H1 (cell line): ENCODE measurements around the gene RYK. TPM values are rescaled to one million over a fixed set of nuclear protein-coding genes. Genes with fewer than 3 reads are reported as not detected.

Experiments used
- CTCF ChIA-PET: fragments of 300-600 bp; sonication (Branson Sonifier 250); formaldehyde crosslinking; loops from one replicate; lab custom pipeline; 2021; ENCODE audit not compliant: partially characterized antibody; lab: Charles Lee
- POLR2A ChIA-PET: fragments of 300-600 bp; sonication (Branson Sonifier 250); formaldehyde crosslinking; loops from one replicate; lab custom pipeline; 2021; ENCODE audit warnings: inconsistent platforms; ENCODE audit not compliant: partially characterized antibody; lab: Charles Lee
- DNase-seq, 2 experiments: peaks; one replicate each; pipeline versions ENCODE4 v3.0.0 to v3.0.0-alpha.2; 2010 to 2022; ENCODE audit warnings: low spot score in 2 of 2, low read depth in 1 of 2, mixed read lengths in 1 of 2
- FAIRE-seq: peaks from 2 replicates; lab custom pipeline; 2011; peaks lifted over from hg19 to GRCh38; lab: Jason Lieb, UNC
- H2AFZ ChIP-seq: 2 replicates; pipeline ENCODE4 v1.8.1; 2012; ENCODE audit warnings: low read length, inconsistent platforms
- H2AK5ac ChIP-seq: 2 replicates; pipeline ENCODE4 v1.6.1; 2013; ENCODE audit warnings: low read depth, low read length
- H2BK120ac ChIP-seq: replicated peaks from 2 replicates; pipeline ENCODE3; 2013; ENCODE audit warnings: low read depth, low read length, inconsistent platforms
- H2BK12ac ChIP-seq: 2 replicates; pipeline ENCODE4 v1.6.1; 2013; ENCODE audit warnings: low read depth, low read length
- H2BK15ac ChIP-seq: 2 replicates; pipeline ENCODE4 v1.6.1; 2013; ENCODE audit warnings: low read length
- H2BK20ac ChIP-seq: 2 replicates; pipeline ENCODE4 v1.6.1; 2013; ENCODE audit warnings: low read length
- H2BK5ac ChIP-seq: 2 replicates; pipeline ENCODE4 v1.6.1; 2013; ENCODE audit warnings: low read depth, low read length
- H3K14ac ChIP-seq: 2 replicates; pipeline ENCODE4 v1.6.1; 2013; ENCODE audit warnings: inconsistent platforms; ENCODE audit not compliant: insufficient read length
- H3K18ac ChIP-seq: 2 replicates; pipeline ENCODE4 v1.6.1; 2013; ENCODE audit warnings: low read length; ENCODE audit errors: extremely low read depth
- H3K23ac ChIP-seq: 2 replicates; pipeline ENCODE4 v1.6.1; 2013; ENCODE audit warnings: inconsistent platforms; ENCODE audit not compliant: insufficient read length
- H3K23me2 ChIP-seq: 2 replicates; pipeline ENCODE4 v1.6.1; 2013; ENCODE audit warnings: low read depth, low read length
- H3K27ac ChIP-seq: 2 replicates; pipeline ENCODE4 v1.6.1; 2011; ENCODE audit warnings: low read depth, low read length, inconsistent platforms
- H3K27me3 ChIP-seq, 4 experiments: replicated peaks in 1 of 4; 1 replicate in 1 of 4; 2 replicates in 3 of 4; pipeline versions ENCODE4 v1.6.1 to v1.8.1; 2011 to 2013; ENCODE audit warnings: low read length in 3 of 4, mild to moderate bottlenecking in 3 of 4, inconsistent platforms in 2 of 4, mixed read lengths in 2 of 4, moderate library complexity in 1 of 4; ENCODE audit not compliant: control insufficient read depth in 3 of 4, insufficient read depth in 3 of 4; ENCODE audit errors: extremely low read depth in 1 of 4
- H3K36me3 ChIP-seq, 4 experiments: 2 replicates each; pipeline versions ENCODE4 v1.6.1 to v1.8.1; 2011 to 2013; ENCODE audit warnings: mild to moderate bottlenecking in 4 of 4, low read length in 3 of 4, moderate library complexity in 2 of 4, control low read depth in 1 of 4, inconsistent platforms in 1 of 4; ENCODE audit not compliant: insufficient read depth in 4 of 4, control insufficient read depth in 2 of 4
- H3K4ac ChIP-seq: replicated peaks from 2 replicates; pipeline ENCODE3; 2013; ENCODE audit warnings: low read length, low read depth, mixed read lengths, inconsistent platforms; ENCODE audit not compliant: insufficient read length
- H3K4me1 ChIP-seq, 4 experiments: replicated peaks in 1 of 4; 1 replicate in 1 of 4; 2 replicates in 3 of 4; pipeline versions ENCODE4 v1.6.1 to v1.8.1; 2011 to 2013; ENCODE audit warnings: low read length in 3 of 4, inconsistent platforms in 2 of 4, mixed read lengths in 1 of 4; ENCODE audit not compliant: insufficient read depth in 4 of 4, control insufficient read depth in 3 of 4
- H3K4me2 ChIP-seq, 2 experiments: 2 replicates each; pipeline versions ENCODE4 v1.6.1 to v1.8.1; 2011 to 2013; ENCODE audit warnings: low read depth in 2 of 2, low read length in 2 of 2, control low read depth in 1 of 2, inconsistent platforms in 1 of 2, mild to moderate bottlenecking in 1 of 2; ENCODE audit not compliant: insufficient read depth in 1 of 2
- H3K4me3 ChIP-seq, 4 experiments: fragments of 200-600, 300-600 bp in 1 of 4; sonication (generic), shearing (Covaris generic), sonication (Bioruptor Twin) in 1 of 4; 2 replicates each; pipeline versions ENCODE4 v1.5.1 to v1.8.1; 2011 to 2016; ENCODE audit warnings: low read length in 4 of 4, low read depth in 3 of 4, control low read depth in 2 of 4, inconsistent platforms in 2 of 4, mild to moderate bottlenecking in 2 of 4, mixed read lengths in 1 of 4, moderate library complexity in 1 of 4; ENCODE audit not compliant: insufficient read depth in 2 of 4; ENCODE audit errors: extremely low read depth in 1 of 4
- H3K56ac ChIP-seq: replicated peaks from 2 replicates; pipeline ENCODE3; 2013; ENCODE audit warnings: low read depth, mild to moderate bottlenecking, mixed read lengths, low read length, inconsistent platforms; ENCODE audit not compliant: insufficient read length
- H3K79me1 ChIP-seq: 2 replicates; pipeline ENCODE4 v1.6.1; 2013; ENCODE audit warnings: low read depth, low read length, control low read depth
- H3K79me2 ChIP-seq, 2 experiments: 2 replicates each; pipeline versions ENCODE4 v1.6.1 to v1.8.1; 2012 to 2013; ENCODE audit warnings: low read length in 2 of 2, mild to moderate bottlenecking in 2 of 2, inconsistent platforms in 1 of 2; ENCODE audit not compliant: insufficient read depth in 2 of 2, control insufficient read depth in 1 of 2
- H3K9ac ChIP-seq, 4 experiments: replicated peaks in 1 of 4; 1 replicate in 1 of 4; 2 replicates in 3 of 4; pipeline versions ENCODE4 v1.6.1 to v1.8.1; 2011 to 2013; ENCODE audit warnings: low read depth in 3 of 4, low read length in 3 of 4, control low read depth in 2 of 4, mild to moderate bottlenecking in 2 of 4, moderate library complexity in 2 of 4, inconsistent platforms in 1 of 4; ENCODE audit errors: extremely low read depth in 1 of 4
- H3K9me3 ChIP-seq, 2 experiments: 2 replicates each; pipeline versions ENCODE4 v1.6.1 to v1.8.1; 2012 to 2013; ENCODE audit warnings: mild to moderate bottlenecking in 2 of 2, moderate library complexity in 2 of 2, control low read depth in 1 of 2, inconsistent platforms in 1 of 2, low read depth in 1 of 2, low read length in 1 of 2, mixed read lengths in 1 of 2; ENCODE audit not compliant: insufficient read depth in 2 of 2
- H4K20me1 ChIP-seq, 2 experiments: replicated peaks in 1 of 2; 2 replicates each; pipeline versions ENCODE3 to v1.8.1; 2011 to 2013; ENCODE audit warnings: inconsistent platforms in 2 of 2, low read length in 2 of 2, mild to moderate bottlenecking in 1 of 2; ENCODE audit not compliant: insufficient read depth in 2 of 2, control insufficient read depth in 1 of 2
- H4K5ac ChIP-seq: 2 replicates; pipeline ENCODE4 v1.6.1; 2013; ENCODE audit warnings: low read length, low read depth, mixed read lengths, inconsistent platforms; ENCODE audit not compliant: insufficient read length
- H4K8ac ChIP-seq: 2 replicates; pipeline ENCODE4 v1.8.0; 2013; ENCODE audit warnings: mild to moderate bottlenecking, moderate library complexity, low read length, inconsistent platforms; ENCODE audit not compliant: insufficient read depth; ENCODE audit errors: extremely low read depth
- H4K91ac ChIP-seq: replicated peaks from 2 replicates; pipeline ENCODE3; 2013; ENCODE audit warnings: low read length, mixed read lengths, inconsistent platforms; ENCODE audit not compliant: insufficient read length
- ATF3 ChIP-seq: IDR thresholded peaks from 2 replicates; pipeline ENCODE4 v1.6.1; 2011; ENCODE audit warnings: low read depth, mild to moderate bottlenecking, low read length; ENCODE audit not compliant: insufficient read depth
- CHD1 ChIP-seq: IDR thresholded peaks from 2 replicates; pipeline ENCODE4 v1.6.1; 2012; ENCODE audit warnings: low read depth, low read length, improper control_type of control experiment
- GABPA ChIP-seq: IDR thresholded peaks from 2 replicates; pipeline ENCODE4 v1.6.1; 2011; ENCODE audit warnings: mild to moderate bottlenecking, low read length, moderate library complexity, borderline replicate concordance; ENCODE audit not compliant: insufficient read depth
- KDM5A ChIP-seq: fragments of 200-600 bp; IDR thresholded peaks from 2 replicates; pipeline ENCODE4 v1.7.1; 2012; ENCODE audit warnings: mild to moderate bottlenecking, low read length, inconsistent platforms, mixed read lengths
- MAFK ChIP-seq: IDR thresholded peaks from 2 replicates; pipeline ENCODE4 v1.6.1; 2012; ENCODE audit warnings: low read depth, mild to moderate bottlenecking, improper control_type of control experiment, low read length
- NANOG ChIP-seq: IDR thresholded peaks from 2 replicates; pipeline ENCODE4 v1.6.1; 2011; ENCODE audit warnings: low read length, low read depth, mild to moderate bottlenecking, inconsistent platforms; ENCODE audit not compliant: insufficient read depth, poor library complexity, severe bottlenecking
- RXRA ChIP-seq: IDR thresholded peaks from 2 replicates; pipeline ENCODE4 v1.6.1; 2011; ENCODE audit warnings: low read depth, mild to moderate bottlenecking, low read length, moderate library complexity; ENCODE audit not compliant: insufficient read depth
- USF2 ChIP-seq: IDR thresholded peaks from 2 replicates; pipeline ENCODE4 v1.6.1; 2011; ENCODE audit warnings: low read length, improper control_type of control experiment
- ZNF274 ChIP-seq: IDR thresholded peaks from 2 replicates; pipeline ENCODE4 v1.7.0; 2012; ENCODE audit warnings: low read length, borderline replicate concordance; ENCODE audit errors: extremely low read depth
- WGBS, 2 experiments: shearing (Covaris generic) in 1 of 2; methylation state at CpG; one replicate each; pipeline versions ENCODE4 v1.1.6 to v1.1.7; 2013 to 2015; ENCODE audit warnings: low lambda C conversion rate in 2 of 2, mixed read lengths in 2 of 2, inconsistent platforms in 1 of 2, low coverage in 1 of 2, missing lambda C conversion rate in 1 of 2; ENCODE audit not compliant: insufficient replicate concordance in 2 of 2, insufficient coverage in 1 of 2, insufficient read length in 1 of 2; ENCODE audit errors: extremely low coverage in 1 of 2, missing lambda C conversion rate in 1 of 2; 5-methylcytosine and 5-hydroxymethylcytosine counted together
- polyA plus RNA-seq, 7 experiments: library from polyadenylated mRNA; depleted of rRNA in 3 of 7; stranded (reverse) in 5 of 7; unstranded in 2 of 7; fragments of >200 nt in 5 of 7; fragments of 200-250 nt in 2 of 7; gene quantifications; 1 replicate in 5 of 7; 2 replicates in 1 of 7; 4 replicates in 1 of 7; pipeline versions ENCODE4 v1.2.1 to v1.2.3, GENCODE V29; 2011 to 2013; ENCODE audit warnings: missing spikeins in 2 of 7, mixed read lengths in 2 of 7
- total RNA-seq: library from RNA; stranded (reverse); fragmentation: NEBNext Ultra II Directional; extraction: Animal tissue kit (Norgen Biotek cat#: 25700); gene quantifications from 2 replicates; pipeline ENCODE4 v1.2.1, GENCODE V29; 2021

Gene RYK
- total and polyA plus RNA-seq, 2 of the 8 experiments (the other 6 are each of a cell fraction or from before 2014, with no cell fraction given), result 30.5 to 63.8 TPM

- Histone ChIP-seq H2BK15ac (no peak overlapping the region), H4K5ac (no peak overlapping the region), H3K4me1 (no peaks in the 10 kb centered on the region), H3K14ac (no peak overlapping the region), H4K8ac (no peak overlapping the region), H3K23ac (no peak overlapping the region), H4K20me1 (peaks cover 0 to 2% of the 10 kb centered on the region in 2 experiments), H3K9ac (no peak overlapping the region), H2BK5ac (no peak overlapping the region), H3K23me2 (no peaks in the 10 kb centered on the region), H4K91ac (no peak overlapping the region), H3K27ac (no peak overlapping the region), H3K4me2 (no peak overlapping the region), H3K9me3 (0 out of 4 replicates have a peak, but pooled peaks cover 0 to 2% of the 10 kb centered on the region in 2 experiments), H2BK12ac (no peak overlapping the region), H3K27me3 (no peaks in the 10 kb centered on the region), H3K4ac (no peak overlapping the region), H3K36me3 (no peaks in the 10 kb centered on the region), H2BK120ac (no peak overlapping the region), H3K56ac (no peak overlapping the region), H2BK20ac (no peak overlapping the region), H2AK5ac (no peak overlapping the region), H2AFZ (no peak overlapping the region), H3K79me2 (no peaks in the 10 kb centered on the region), H3K18ac (no peak overlapping the region), H3K79me1 (no peaks in the 10 kb centered on the region), H3K4me3 (no peak overlapping the region)
- WGBS, 2 experiments, result 94% methylated on average over 3 of the region's 3 CpGs; no CpG with 5 or more reads in 1 of the 2 experiments
- CTCF ChIA-PET, result interaction anchor here (0.6 to 3.6 kb wide), 13 partner anchors 10 to 272 kb away, joined by 3 to 18 read pairs (median 4); no protein-coding TSS in a partner anchor
- DNase-seq (no peak), FAIRE-seq (no peak)
- POLR2A ChIA-PET, result no interaction called here
- TF ChIP-seq CHD1, result no peak
- TF ChIP-seq ZNF274, result no peak
- TF ChIP-seq USF2, result no peak
- TF ChIP-seq ATF3, result no peak
- no peak for TF ChIP-seq RXRA
- TF ChIP-seq KDM5A, result no peak
- no peak for TF ChIP-seq MAFK
- TF ChIP-seq GABPA, result no peak
- TF ChIP-seq NANOG, result no peak
These were observed 106.0 kb downstream of the RYK start for GRCh38 chr3:134144694-134145093.
